HepG2 (cell line): ENCODE results near the gene ALPL. TPM values are rescaled to one million over a fixed set of nuclear protein-coding genes. Genes with fewer than 3 reads are reported as not detected.

Experiments
- BRF2 ChIP-seq: sonication (generic); formaldehyde crosslinking; IDR thresholded peaks from 2 replicates; pipeline ENCODE4 v1.8.1; 2022; ENCODE audit warnings: mild to moderate bottlenecking, missing genetic modification reagents
- CCDC6 ChIP-seq: sonication (generic); formaldehyde crosslinking; IDR thresholded peaks from 2 replicates; pipeline ENCODE4 v1.8.1; 2022; ENCODE audit warnings: mild to moderate bottlenecking, missing genetic modification reagents, moderate library complexity
- ELF4 ChIP-seq: sonication (generic); formaldehyde crosslinking; IDR thresholded peaks from 2 replicates; pipeline ENCODE4 v1.5.0; 2020; ENCODE audit warnings: missing genetic modification reagents, mild to moderate bottlenecking, moderate library complexity, borderline replicate concordance
- GLI4 ChIP-seq: sonication (generic); formaldehyde crosslinking; IDR thresholded peaks from 2 replicates; pipeline ENCODE4 v1.5.1; 2020; ENCODE audit warnings: missing genetic modification reagents, mild to moderate bottlenecking, moderate library complexity, borderline replicate concordance
- HES4 ChIP-seq: sonication (generic); formaldehyde crosslinking; IDR thresholded peaks from 2 replicates; pipeline ENCODE4 v1.9.0; 2021; ENCODE audit warnings: mild to moderate bottlenecking, missing genetic modification reagents, borderline replicate concordance
- MBD4 ChIP-seq: IDR thresholded peaks from 2 replicates; pipeline ENCODE4 v1.6.1; 2012; ENCODE audit warnings: low read length, inconsistent platforms, borderline replicate concordance
- NR2F1 ChIP-seq, 2 experiments: fragments of 450-650 bp in 1 of 2; formaldehyde crosslinking in 1 of 2; IDR thresholded peaks; 2 replicates each; pipeline versions ENCODE4 v1.5.0 to v1.6.1; 2016 to 2020; ENCODE audit warnings: mild to moderate bottlenecking in 1 of 2, missing compliant biosample characterization in 1 of 2, missing genetic modification reagents in 1 of 2, moderate library complexity in 1 of 2
- NR2F6 ChIP-seq, 2 experiments: IDR thresholded peaks; 2 replicates each; pipeline ENCODE4 v1.6.1; 2016; ENCODE audit warnings: antibody characterized with exemption in 1 of 2, mild to moderate bottlenecking in 1 of 2
- PRPF4 ChIP-seq: fragments of 200-400 bp; formaldehyde crosslinking; IDR thresholded peaks from 2 replicates; pipeline ENCODE4 v1.6.1; 2016; ENCODE audit warnings: low read length, low read depth; ENCODE audit not compliant: poor library complexity, severe bottlenecking
- SMAD9 ChIP-seq: sonication (generic); formaldehyde crosslinking; IDR thresholded peaks from 2 replicates; pipeline ENCODE4 v1.5.1; 2020; ENCODE audit warnings: mild to moderate bottlenecking, missing genetic modification reagents
- TCF7 ChIP-seq: sonication (generic); IDR thresholded peaks from 2 replicates; pipeline ENCODE4 v1.6.1; 2016; ENCODE audit warnings: antibody characterized with exemption, low read depth
- TEAD3 ChIP-seq: optimal IDR thresholded peaks from 2 replicates; pipeline ENCODE3; 2016; ENCODE audit warnings: borderline replicate concordance
- TP53 ChIP-seq: sonication (generic); formaldehyde crosslinking; conservative IDR thresholded peaks from 2 replicates; pipeline ENCODE4 v1.4.0; 2020; ENCODE audit warnings: missing genetic modification reagents
- ZC3H4 ChIP-seq: sonication (generic); formaldehyde crosslinking; IDR thresholded peaks from 2 replicates; pipeline ENCODE4 v1.4.0; 2020; ENCODE audit warnings: missing genetic modification reagents, borderline replicate concordance
- ZMAT3 ChIP-seq: sonication (generic); formaldehyde crosslinking; conservative IDR thresholded peaks from 2 replicates; pipeline ENCODE4 v1.7.0; 2021; ENCODE audit warnings: missing genetic modification reagents
- ZNF24 ChIP-seq: fragments of 450-650 bp; IDR thresholded peaks from 2 replicates; pipeline ENCODE4 v1.6.1; 2017; ENCODE audit warnings: antibody characterized with exemption, mild to moderate bottlenecking
- ZNF605 ChIP-seq: sonication (generic); formaldehyde crosslinking; IDR thresholded peaks from 2 replicates; pipeline ENCODE4 v1.8.0; 2022; ENCODE audit warnings: mild to moderate bottlenecking, missing genetic modification reagents
- ZNF790 ChIP-seq: sonication (generic); formaldehyde crosslinking; IDR thresholded peaks from 2 replicates; pipeline ENCODE4 v1.8.0; 2022; ENCODE audit warnings: missing genetic modification reagents, mild to moderate bottlenecking, borderline replicate concordance
- polyA plus RNA-seq, 8 experiments: library from polyadenylated mRNA; depleted of rRNA in 3 of 8; stranded (reverse) in 7 of 8; unstranded in 1 of 8; fragments of >200 nt; fragmentation: Illumina TruSeq in 4 of 8; extraction: Trizol in 4 of 8; gene quantifications; 2 replicates each; pipeline versions ENCODE4 v1.2.1 to v1.2.3, GENCODE V29; 2011 to 2016; ENCODE audit warnings: low read depth in 4 of 8, missing spikeins in 1 of 8, mixed read lengths in 1 of 8; ENCODE audit not compliant: insufficient read depth in 1 of 8
- total RNA-seq, 5 experiments: library from RNA; depleted of rRNA; stranded (reverse); fragments of >200 nt; fragmentation: Illumina TruSeq; extraction: Trizol; gene quantifications; 2 replicates each; pipeline ENCODE4 v1.2.3, GENCODE V29; 2016; ENCODE audit warnings: low read depth in 1 of 5
- TF ChIP-seq, protein P1 (sequence below), 2 experiments: sonication (generic) in 1 of 2; formaldehyde crosslinking in 1 of 2; IDR thresholded peaks; 2 replicates each; pipeline versions ENCODE4 v1.6.1 to v1.9.0; 2014 to 2022; ENCODE audit warnings: antibody characterized with exemption in 1 of 2, borderline replicate concordance in 1 of 2, inconsistent platforms in 1 of 2, low read depth in 1 of 2, missing genetic modification reagents in 1 of 2
- TF ChIP-seq, protein P2 (sequence below): sonication (generic); formaldehyde crosslinking; IDR thresholded peaks from 2 replicates; pipeline ENCODE4 v1.5.0; 2020; ENCODE audit warnings: mild to moderate bottlenecking, missing genetic modification reagents, borderline replicate concordance

The ALPL gene
- total and polyA plus RNA-seq, 2 of the 13 experiments (the other 11 are each of a cell fraction or from before 2014, with no cell fraction given), result 0.12 TPM; not detected in 1

DNA sequence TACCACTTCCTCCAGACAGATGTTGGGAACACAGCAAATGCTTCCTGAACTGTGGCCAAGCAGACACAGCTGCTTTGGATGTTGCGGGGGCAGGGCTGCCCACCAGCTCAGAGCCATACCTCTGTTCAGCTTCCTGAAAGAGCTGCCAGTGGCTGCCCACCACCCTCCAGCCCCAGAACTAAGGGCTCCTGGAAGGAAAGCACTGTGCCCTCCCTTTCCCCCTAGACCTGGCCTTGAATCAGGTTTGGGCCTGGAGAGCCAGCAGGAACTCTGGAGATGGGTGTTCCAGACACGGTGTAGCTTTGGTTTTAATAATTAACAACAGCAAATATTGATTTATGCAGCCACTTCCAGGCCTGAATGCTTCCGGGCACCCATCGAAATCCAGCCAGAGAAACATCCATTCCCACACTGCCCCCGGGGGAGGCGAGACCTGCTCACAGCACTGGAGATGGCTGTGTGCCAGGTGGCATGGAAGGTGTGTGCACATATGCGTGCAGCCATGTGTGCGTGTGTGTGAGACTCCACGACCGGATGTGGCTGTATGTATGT lies 114.3 kb downstream of the ALPL start (continued):
- no peak for TF ChIP-seq MBD4
- no peak; the same call in 1 of the 2 replicates for TF ChIP-seq TCF7
- no peak for TF ChIP-seq ZNF605 (CRISPR knock-in tag)
- TF ChIP-seq HES4, result 0 out of 2 replicates have a peak, but pooled peaks have one; percentile 51
- TF ChIP-seq, protein P1, sequence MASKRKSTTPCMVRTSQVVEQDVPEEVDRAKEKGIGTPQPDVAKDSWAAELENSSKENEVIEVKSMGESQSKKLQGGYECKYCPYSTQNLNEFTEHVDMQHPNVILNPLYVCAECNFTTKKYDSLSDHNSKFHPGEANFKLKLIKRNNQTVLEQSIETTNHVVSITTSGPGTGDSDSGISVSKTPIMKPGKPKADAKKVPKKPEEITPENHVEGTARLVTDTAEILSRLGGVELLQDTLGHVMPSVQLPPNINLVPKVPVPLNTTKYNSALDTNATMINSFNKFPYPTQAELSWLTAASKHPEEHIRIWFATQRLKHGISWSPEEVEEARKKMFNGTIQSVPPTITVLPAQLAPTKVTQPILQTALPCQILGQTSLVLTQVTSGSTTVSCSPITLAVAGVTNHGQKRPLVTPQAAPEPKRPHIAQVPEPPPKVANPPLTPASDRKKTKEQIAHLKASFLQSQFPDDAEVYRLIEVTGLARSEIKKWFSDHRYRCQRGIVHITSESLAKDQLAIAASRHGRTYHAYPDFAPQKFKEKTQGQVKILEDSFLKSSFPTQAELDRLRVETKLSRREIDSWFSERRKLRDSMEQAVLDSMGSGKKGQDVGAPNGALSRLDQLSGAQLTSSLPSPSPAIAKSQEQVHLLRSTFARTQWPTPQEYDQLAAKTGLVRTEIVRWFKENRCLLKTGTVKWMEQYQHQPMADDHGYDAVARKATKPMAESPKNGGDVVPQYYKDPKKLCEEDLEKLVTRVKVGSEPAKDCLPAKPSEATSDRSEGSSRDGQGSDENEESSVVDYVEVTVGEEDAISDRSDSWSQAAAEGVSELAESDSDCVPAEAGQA (IDR thresholded peaks at IDR 0.05; ENCODE audit: low read depth), result no peak
- TF ChIP-seq, protein P1 (CRISPR knock-in tag; IDR thresholded peaks at IDR 0.05; ENCODE audit: borderline replicate concordance), result no peak
- TF ChIP-seq ELF4 (CRISPR knock-in tag), result peak; percentile 82
- no peak for TF ChIP-seq BRF2 (CRISPR knock-in tag)
- TF ChIP-seq GLI4 (CRISPR knock-in tag), result no peak
- no peak for TF ChIP-seq ZNF24
- no peak for TF ChIP-seq NR2F6 (IDR thresholded peaks at IDR 0.05)
- peak; percentile 62; the same call in 1 of the 2 replicates for TF ChIP-seq NR2F6 (CRISPR knock-in tag; IDR thresholded peaks at IDR 0.05)
- 0 out of 2 replicates have a peak, but pooled peaks have one; percentile 27 for TF ChIP-seq CCDC6 (CRISPR knock-in tag)
- 0 out of 2 replicates have a peak, but pooled peaks have one; percentile 31 for TF ChIP-seq ZNF790 (CRISPR knock-in tag)
- TF ChIP-seq ZC3H4 (CRISPR knock-in tag), result no peak
- no peak for TF ChIP-seq PRPF4
- no peak for TF ChIP-seq ZMAT3 (CRISPR knock-in tag)
- no peak for TF ChIP-seq SMAD9 (CRISPR knock-in tag)
- no peak for TF ChIP-seq NR2F1 (CRISPR knock-in tag; IDR thresholded peaks at IDR 0.05)
- TF ChIP-seq, protein P2, sequence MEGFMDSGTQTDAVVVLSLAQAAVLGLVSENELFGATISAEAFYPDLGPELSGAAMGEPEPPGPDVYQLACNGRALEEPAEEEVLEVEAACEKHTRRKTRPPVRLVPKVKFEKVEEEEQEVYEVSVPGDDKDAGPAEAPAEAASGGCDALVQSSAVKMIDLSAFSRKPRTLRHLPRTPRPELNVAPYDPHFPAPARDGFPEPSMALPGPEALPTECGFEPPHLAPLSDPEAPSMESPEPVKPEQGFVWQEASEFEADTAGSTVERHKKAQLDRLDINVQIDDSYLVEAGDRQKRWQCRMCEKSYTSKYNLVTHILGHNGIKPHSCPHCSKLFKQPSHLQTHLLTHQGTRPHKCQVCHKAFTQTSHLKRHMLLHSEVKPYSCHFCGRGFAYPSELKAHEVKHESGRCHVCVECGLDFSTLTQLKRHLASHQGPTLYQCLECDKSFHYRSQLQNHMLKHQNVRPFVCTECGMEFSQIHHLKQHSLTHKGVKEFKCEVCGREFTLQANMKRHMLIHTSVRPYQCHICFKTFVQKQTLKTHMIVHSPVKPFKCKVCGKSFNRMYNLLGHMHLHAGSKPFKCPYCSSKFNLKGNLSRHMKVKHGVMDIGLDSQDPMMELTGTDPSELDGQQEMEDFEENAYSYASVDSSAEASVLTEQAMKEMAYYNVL (CRISPR knock-in tag), result no peak; the same call in 1 of the 2 replicates
- peak; percentile 81 for TF ChIP-seq TEAD3 (CRISPR knock-in tag)
- no peak for TF ChIP-seq TP53
